Measurements from ENCODE around the gene PLB1.
A peak's percentile ranks its signal among the peaks of the same experiment; 100 is the strongest.

The PLB1 gene

DNA sequence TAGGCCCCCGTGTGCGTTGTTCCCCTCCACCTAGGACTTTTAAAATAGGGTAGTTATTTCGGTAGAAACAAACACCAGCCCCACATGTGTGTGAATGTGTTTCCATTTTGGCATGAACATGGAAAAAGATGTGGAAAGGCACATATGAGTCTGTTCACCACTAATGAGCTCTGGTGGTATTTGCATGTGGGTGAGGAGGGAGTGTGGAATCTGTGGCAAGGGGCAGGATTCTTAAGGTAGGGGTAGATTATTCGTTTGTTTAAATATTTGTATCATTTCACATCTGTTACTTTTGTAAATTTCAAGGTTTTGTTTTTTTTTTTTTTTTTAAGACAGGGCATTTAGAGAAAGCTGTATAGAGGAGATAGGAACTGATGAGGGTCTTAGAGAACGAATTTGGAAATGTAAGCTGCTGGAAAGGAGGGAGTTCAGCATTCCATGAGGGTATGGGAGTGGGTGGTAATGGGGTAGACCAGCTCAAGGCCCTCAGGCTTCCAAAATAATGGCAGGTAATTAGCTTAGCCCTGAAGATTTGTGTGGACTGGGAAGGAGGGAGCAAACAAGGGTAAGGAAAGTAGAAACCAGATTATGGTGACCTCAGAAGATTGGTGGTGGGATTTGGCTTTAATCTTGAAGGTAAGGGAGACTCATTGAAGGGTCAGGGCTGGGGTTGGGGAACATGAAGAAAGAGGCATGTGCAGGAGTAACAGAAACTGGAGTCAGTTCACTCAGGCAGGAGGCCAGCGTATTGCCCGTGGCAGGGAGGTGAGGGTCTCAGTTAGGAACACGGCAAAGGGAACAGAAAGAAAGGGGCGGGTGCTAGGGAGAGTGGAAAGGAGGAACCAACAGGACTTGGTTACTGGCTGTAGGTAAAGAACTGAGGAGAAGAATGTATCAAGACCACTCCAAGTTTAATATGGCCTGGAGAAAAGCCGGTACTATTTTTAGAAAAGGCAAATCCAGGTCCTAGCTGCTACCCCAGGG, 123.6 kb downstream of the PLB1 start:
- no peak for TF ChIP-seq EGR1 (IDR thresholded peaks at IDR 0.05)
- no peak for TF ChIP-seq NFIC (IDR thresholded peaks at IDR 0.05)
- TF ChIP-seq, protein P1, sequence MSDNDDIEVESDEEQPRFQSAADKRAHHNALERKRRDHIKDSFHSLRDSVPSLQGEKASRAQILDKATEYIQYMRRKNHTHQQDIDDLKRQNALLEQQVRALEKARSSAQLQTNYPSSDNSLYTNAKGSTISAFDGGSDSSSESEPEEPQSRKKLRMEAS (IDR thresholded peaks at IDR 0.05) = no peak
- TF ChIP-seq CEBPB (IDR thresholded peaks at IDR 0.05) = no peak
- TF ChIP-seq CREB1 (IDR thresholded peaks at IDR 0.05; ENCODE audit: low read depth) = no peak
- no peak for TF ChIP-seq FOXM1 (IDR thresholded peaks at IDR 0.05; ENCODE audit: borderline replicate concordance, low read depth)
- TF ChIP-seq TAF1 (IDR thresholded peaks at IDR 0.05; ENCODE audit: low read depth) = no peak
- no peak for TF ChIP-seq RAD21 (IDR thresholded peaks at IDR 0.05; ENCODE audit: low read depth)
- TF ChIP-seq TCF12 (IDR thresholded peaks at IDR 0.05; ENCODE audit: low read depth) = no peak
- TF ChIP-seq ZBTB7A (IDR thresholded peaks at IDR 0.05; ENCODE audit: low read depth) = no peak
- TF ChIP-seq, protein P2, sequence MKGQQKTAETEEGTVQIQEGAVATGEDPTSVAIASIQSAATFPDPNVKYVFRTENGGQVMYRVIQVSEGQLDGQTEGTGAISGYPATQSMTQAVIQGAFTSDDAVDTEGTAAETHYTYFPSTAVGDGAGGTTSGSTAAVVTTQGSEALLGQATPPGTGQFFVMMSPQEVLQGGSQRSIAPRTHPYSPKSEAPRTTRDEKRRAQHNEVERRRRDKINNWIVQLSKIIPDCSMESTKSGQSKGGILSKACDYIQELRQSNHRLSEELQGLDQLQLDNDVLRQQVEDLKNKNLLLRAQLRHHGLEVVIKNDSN (IDR thresholded peaks at IDR 0.05) = no peak
- no peak for TF ChIP-seq YY1 (IDR thresholded peaks at IDR 0.05; ENCODE audit: low read depth)

DNA sequence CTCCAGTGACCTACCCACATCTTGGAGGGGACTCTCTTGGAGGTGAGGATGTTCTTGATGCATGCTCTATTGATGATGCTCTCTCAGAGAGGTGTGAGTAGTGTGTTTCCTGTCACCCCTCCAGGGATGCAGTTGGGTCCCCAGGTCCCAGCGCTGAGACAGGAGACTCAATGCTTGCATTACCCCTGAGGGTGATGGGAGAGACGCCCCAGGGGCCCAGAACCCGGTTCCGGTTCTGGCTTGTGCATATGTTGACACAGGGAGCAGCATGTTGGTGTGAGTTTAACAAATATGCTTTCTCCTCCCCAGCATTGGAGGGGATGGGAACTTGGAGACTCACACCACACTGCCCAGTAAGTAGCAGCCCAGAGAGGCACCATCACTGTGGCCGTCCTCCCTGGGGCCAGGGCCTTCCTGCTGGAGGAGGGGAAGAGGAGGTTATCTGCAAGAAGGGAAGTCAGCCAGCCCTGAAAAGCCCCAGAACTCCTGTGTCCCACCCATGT, 124.5 kb downstream of the PLB1 start:
- TF ChIP-seq RAD21 (IDR thresholded peaks at IDR 0.05; ENCODE audit: low read depth) = no peak
- TF ChIP-seq CREB1 (IDR thresholded peaks at IDR 0.05; ENCODE audit: low read depth) = no peak
- no peak for TF ChIP-seq YY1 (IDR thresholded peaks at IDR 0.05; ENCODE audit: low read depth)
- no peak for TF ChIP-seq ZBTB7A (IDR thresholded peaks at IDR 0.05; ENCODE audit: low read depth)
- TF ChIP-seq, protein P3, sequence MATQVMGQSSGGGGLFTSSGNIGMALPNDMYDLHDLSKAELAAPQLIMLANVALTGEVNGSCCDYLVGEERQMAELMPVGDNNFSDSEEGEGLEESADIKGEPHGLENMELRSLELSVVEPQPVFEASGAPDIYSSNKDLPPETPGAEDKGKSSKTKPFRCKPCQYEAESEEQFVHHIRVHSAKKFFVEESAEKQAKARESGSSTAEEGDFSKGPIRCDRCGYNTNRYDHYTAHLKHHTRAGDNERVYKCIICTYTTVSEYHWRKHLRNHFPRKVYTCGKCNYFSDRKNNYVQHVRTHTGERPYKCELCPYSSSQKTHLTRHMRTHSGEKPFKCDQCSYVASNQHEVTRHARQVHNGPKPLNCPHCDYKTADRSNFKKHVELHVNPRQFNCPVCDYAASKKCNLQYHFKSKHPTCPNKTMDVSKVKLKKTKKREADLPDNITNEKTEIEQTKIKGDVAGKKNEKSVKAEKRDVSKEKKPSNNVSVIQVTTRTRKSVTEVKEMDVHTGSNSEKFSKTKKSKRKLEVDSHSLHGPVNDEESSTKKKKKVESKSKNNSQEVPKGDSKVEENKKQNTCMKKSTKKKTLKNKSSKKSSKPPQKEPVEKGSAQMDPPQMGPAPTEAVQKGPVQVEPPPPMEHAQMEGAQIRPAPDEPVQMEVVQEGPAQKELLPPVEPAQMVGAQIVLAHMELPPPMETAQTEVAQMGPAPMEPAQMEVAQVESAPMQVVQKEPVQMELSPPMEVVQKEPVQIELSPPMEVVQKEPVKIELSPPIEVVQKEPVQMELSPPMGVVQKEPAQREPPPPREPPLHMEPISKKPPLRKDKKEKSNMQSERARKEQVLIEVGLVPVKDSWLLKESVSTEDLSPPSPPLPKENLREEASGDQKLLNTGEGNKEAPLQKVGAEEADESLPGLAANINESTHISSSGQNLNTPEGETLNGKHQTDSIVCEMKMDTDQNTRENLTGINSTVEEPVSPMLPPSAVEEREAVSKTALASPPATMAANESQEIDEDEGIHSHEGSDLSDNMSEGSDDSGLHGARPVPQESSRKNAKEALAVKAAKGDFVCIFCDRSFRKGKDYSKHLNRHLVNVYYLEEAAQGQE (IDR thresholded peaks at IDR 0.05; ENCODE audit: low read depth) = no peak
- no peak for TF ChIP-seq TCF12 (IDR thresholded peaks at IDR 0.05; ENCODE audit: low read depth)
- TF ChIP-seq FOXM1 (IDR thresholded peaks at IDR 0.05; ENCODE audit: borderline replicate concordance, low read depth) = no peak
- TF ChIP-seq, protein P1 (IDR thresholded peaks at IDR 0.05) = no peak
- TF ChIP-seq, protein P2 (IDR thresholded peaks at IDR 0.05) = no peak
- no peak for TF ChIP-seq TAF1 (IDR thresholded peaks at IDR 0.05; ENCODE audit: low read depth)
- TF ChIP-seq TEAD4 (IDR thresholded peaks at IDR 0.05) = no peak
- no peak for TF ChIP-seq EGR1 (IDR thresholded peaks at IDR 0.05)
- no peak for TF ChIP-seq EP300 (IDR thresholded peaks at IDR 0.05; ENCODE audit: borderline replicate concordance)
- no peak for TF ChIP-seq NFIC (IDR thresholded peaks at IDR 0.05)
- no peak for TF ChIP-seq CEBPB (IDR thresholded peaks at IDR 0.05)

DNA sequence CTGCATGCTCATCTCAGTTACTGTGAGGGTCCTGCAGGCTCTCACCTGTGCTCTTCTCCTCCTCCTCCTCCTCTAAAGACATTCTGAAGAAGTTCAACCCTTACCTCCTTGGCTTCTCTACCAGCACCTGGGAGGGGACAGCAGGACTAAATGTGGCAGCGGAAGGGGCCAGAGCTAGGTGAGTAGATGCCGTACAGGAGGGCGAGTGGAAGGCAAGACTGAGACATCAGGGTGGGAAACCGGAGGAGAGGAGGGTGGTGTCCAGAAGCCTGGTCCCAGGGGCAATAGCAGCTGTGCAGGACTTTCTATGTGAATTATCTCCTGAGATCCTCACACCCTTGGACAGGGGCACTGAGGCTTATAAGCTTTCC, 124.9 kb downstream of the PLB1 start:
- TF ChIP-seq TEAD4 (IDR thresholded peaks at IDR 0.05) (no peak), EGR1 (IDR thresholded peaks at IDR 0.05) (no peak), CEBPB (IDR thresholded peaks at IDR 0.05) (no peak), YY1 (IDR thresholded peaks at IDR 0.05; ENCODE audit: low read depth) (no peak)
- TF ChIP-seq, protein P2 (IDR thresholded peaks at IDR 0.05) = no peak
- TF ChIP-seq, protein P3 (IDR thresholded peaks at IDR 0.05; ENCODE audit: low read depth) = no peak

DNA sequence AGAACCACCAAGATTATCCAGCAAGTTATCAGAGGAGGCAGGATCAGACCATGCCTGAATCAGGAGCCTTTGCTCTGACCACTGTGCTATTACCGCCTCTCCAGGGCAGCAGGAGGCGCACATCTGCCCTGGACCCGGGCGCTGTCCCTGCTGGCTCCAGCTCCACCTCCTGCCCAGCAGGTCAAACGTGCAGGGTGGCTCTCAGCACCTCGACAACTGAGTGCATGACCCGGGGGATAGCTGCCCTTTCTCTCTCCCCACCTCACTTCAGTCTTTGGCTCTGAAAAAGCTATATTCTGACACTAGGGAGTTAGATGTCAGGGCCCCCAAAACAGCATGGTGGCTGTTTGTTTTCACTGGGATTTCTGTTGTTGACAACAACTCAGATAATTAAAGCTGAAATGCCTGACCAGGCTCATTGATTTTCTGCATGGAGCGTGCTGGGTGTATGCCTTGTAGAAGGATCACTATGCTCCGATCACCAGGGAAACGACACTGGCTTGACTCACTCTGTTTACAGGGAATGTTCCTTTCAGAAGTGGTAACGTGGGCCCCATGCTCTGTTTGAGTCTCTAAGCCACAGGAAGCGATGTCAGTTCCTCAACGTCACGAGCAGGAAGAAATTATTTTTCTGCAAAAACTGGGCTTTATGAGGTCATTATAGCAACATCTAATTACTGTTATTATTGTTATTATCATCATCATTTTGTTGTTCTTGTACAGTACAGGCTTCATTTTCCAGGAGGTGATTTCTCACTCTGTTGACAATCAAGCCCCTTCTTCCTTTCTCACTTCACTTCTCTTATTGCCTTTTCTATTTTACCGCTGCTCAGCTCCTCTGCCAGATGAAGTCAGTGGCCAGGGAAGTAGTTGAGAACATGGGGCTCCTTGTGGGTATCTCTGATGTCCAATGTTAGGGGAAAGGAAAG, 125.6 kb downstream of the PLB1 start:
- TF ChIP-seq RAD21 (IDR thresholded peaks at IDR 0.05; ENCODE audit: low read depth) = peak; percentile 75
- TF ChIP-seq YY1 (IDR thresholded peaks at IDR 0.05; ENCODE audit: low read depth) = 0 out of 2 replicates have a peak, but pooled peaks have one; percentile 30
- peak; percentile 73 for TF ChIP-seq TCF12 (IDR thresholded peaks at IDR 0.05; ENCODE audit: low read depth)
- peak; percentile 17; the same call in 1 of the 2 replicates for TF ChIP-seq TEAD4 (IDR thresholded peaks at IDR 0.05)
- no peak for TF ChIP-seq CREB1 (IDR thresholded peaks at IDR 0.05; ENCODE audit: low read depth)
- TF ChIP-seq, protein P3 (IDR thresholded peaks at IDR 0.05; ENCODE audit: low read depth) = peak; percentile 43; the same call in 1 of the 2 replicates
- no peak for TF ChIP-seq FOXM1 (IDR thresholded peaks at IDR 0.05; ENCODE audit: borderline replicate concordance, low read depth)
- TF ChIP-seq, protein P1 (IDR thresholded peaks at IDR 0.05) = peak; percentile 73; the same call in 1 of the 2 replicates
- TF ChIP-seq EP300 (IDR thresholded peaks at IDR 0.05; ENCODE audit: borderline replicate concordance) = no peak; the same call in 1 of the 2 replicates
- peak; percentile 27; the same call in 1 of the 2 replicates for TF ChIP-seq NFIC (IDR thresholded peaks at IDR 0.05)
